Activated CD4-positive, alpha-beta T cell treated with anti-CD3 and anti-CD28 coated beads for 4 hours (primary cell): ENCODE results near the gene YBEY.

Experiments
- DNase-seq, 2 donors: peaks; one replicate each; pipeline ENCODE4 v3.0.0-alpha.2; 2020

The YBEY gene

DNA sequence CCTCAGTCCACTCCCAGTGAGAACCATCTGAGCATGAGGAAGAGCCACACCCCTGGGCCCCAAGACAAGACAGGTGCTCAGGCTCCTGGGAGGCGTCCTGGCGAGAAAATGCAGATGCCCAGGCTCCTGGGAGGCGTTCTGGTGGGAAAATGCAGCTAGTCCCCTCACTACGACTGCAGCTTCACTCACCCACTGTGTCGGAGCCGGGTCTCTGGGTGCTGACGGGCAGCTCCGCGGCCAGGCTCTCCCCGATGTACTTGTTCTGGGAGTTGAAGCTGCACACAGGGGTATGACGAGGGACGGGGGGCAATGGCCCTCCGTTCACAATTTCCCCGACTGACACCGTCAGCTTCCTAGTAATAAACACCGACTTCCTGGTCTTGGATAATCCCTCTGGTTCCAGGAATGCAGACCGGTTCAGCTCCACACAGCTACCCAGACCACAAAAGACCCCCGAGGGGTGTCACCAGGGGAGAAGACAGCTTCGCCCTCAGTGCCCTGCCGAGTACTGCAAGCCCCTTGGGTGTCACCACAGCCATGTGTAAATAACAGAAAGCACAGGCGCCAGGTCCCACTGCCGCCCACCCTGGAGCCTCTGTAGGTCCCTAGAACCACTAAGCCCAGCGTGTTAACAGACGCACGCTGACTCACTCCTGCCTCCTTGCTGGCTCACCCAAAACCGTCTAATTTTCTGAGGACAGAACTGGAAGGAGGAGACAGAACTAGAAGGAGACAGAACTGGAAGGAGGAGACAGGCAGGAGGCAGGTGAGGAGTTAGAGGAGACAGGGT is 20.2 kb upstream of the YBEY start:
- no peak for DNase-seq

DNA sequence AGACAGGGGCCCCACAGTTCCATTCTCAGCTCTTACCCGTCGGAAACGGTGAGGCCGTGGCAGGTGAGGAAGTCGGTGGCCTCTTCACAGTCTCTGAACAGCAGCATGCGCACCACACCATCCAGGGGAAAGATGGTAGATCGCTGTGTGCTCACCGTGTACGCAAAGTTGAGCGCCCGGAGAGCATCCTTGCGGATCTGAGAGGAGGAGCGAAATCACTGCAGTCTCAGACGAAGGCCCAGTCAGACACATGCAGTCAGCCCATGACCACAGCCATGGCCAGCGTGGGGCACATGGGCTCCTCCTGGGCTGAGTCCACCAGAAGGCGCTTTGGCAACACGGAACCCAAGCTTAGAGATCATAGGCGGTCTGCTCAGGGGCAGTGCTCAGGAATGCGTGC is 19.2 kb upstream of the YBEY start:
- DNase-seq = no peak

DNA sequence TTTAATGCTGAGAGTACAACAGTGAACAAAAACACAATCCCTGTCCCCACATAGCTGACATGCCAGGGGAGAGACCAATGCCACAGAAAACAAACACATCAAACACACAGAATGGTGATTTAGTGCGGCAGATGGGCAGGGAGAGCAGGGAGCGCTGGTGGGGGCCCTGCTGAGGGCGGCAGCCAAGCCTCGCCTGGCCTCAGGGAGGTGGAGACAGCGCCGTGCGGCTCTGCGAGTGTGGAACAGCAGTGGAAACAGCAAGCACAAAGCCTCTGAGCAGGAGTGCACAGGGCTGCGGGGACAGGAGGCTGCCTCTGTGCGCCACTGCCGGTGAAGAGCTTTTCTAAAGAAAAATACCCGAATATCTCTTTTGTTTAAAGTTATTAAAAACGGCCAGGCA is 17.8 kb upstream of the YBEY start:
- DNase-seq = no peak

- no peak for DNase-seq
These were observed 16.7 kb upstream of the YBEY start for GRCh38 chr21:46269466-46269865.

GRCh38 chr21:46273341-46273740 is 12.8 kb upstream of the YBEY start:
- no peak for DNase-seq

- DNase-seq = no peak
These were observed 11.2 kb upstream of the YBEY start for GRCh38 chr21:46274797-46275390.

GRCh38 chr21:46284077-46284644 is 2.0 kb upstream of the YBEY start:
- no peak for DNase-seq

DNA sequence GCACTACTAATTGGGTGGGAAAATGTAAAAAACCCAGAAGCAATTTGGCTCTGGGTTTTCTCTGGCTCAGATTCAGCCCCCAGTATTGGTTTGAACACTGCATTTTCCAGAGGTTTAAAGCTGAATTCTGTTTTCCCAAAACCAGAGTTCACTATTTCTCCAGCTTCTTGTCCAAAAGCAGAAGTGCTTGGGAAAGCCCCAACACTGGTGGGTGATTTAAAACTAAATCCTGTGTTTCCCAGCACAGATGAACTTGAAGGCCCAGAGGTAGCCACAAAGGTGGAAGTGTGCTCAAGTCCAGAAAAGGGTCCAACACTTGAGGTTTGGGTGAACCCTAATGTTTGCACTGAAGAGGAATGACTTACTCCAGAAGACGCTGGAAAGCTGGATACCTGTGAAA is 1.4 kb upstream of the YBEY start:
- no peak for DNase-seq

DNA sequence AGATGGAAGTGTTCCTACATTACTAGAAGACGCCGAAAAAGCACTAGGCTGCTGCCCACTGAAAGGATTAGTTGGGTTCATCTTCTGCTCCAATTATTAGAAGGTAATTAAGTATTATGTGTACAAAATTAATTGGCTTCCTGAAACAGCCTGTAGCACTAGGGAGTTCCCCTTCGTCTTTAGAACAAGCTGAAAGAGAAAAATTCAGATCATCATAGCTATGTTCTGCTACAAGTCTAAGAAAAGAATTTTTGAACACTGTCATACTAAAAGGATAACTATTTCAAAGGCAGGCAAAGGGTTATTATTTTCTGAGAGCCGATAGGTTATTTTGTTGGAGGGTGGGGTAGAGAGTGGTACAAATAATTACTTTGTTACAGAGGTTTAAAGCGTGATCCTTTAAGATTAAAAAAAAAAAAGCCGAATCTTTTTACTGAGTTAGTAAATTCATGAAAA is 908 bp upstream of the YBEY start, which contains the start of gene MCM3AP:
Gene MCM3AP, minus strand, starts transcription at position 406 of the 456 bp plus-strand sequence. Its CDS starts 325 bp downstream, at position 81.
- DNase-seq = no peak

DNA sequence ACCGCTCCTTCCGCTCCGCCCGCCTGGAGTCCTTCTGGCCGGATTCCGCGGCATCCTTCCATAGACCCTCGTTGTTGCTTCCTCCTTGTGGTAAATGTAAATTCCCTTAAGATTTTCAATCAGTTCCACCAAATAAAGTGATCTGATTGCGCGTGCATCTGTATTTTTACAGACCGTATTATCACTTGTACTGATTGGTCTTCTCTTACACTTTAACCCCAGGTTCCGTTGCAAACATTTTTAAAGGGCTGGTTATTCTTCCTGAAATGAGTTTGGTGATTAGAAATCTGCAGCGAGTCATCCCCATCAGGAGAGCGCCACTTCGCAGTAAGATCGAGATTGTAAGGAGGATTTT is 483 bp downstream of the YBEY start:
- no peak for DNase-seq

- DNase-seq = no peak
These were observed 1.4 kb downstream of the YBEY start for GRCh38 chr21:46287541-46287940.

DNA sequence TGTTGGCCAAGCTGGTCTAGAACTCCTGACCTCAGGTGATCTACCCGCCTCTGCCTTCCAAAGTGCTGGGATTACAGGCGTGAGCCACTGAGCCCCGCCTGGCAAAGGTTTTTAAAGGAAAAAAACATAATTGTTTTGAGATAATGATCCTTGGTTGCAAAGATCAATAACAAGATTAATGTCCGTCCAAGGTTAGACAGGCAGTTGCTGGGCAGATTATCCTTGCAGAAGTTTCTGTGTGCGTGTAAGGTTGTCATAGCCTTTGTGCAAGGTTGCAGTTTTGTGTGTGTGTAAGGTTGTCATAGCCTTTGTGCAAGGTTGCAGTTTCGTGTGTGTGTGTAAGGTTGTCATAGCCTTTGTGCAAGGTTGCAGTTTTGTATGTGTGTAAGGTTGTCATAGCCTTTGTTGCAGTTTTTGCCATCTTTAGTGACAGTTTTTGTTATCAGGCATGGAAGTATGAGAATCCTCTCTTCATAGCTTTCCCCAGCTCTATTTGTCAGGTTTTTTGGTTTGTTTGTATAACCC is 3.6 kb downstream of the YBEY start:
- no peak for DNase-seq

DNA sequence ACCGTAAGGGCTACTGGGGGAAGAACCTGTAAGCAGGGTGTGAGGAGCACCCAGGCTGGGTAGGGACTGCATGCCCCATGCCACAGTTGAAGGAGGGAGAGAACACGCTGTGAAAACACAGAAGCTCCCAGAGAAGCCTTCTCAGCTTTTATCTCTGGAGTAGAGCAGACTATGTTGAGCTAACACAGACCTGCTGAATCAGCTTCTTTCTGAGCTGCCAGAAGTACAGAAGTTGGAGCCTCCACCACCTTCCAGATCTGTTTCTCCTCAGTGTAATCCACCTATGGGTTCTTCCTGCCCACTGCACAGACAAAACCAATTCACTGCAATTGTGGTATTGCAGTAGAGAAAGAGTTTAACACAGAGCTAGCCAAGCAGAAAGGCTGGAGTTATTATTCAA is 5.4 kb downstream of the YBEY start:
- no peak for DNase-seq

GRCh38 chr21:46294647-46295176 is 8.6 kb downstream of the YBEY start:
- no peak for DNase-seq

GRCh38 chr21:46295177-46295770 is 9.1 kb downstream of the YBEY start:
- no peak for DNase-seq

DNA sequence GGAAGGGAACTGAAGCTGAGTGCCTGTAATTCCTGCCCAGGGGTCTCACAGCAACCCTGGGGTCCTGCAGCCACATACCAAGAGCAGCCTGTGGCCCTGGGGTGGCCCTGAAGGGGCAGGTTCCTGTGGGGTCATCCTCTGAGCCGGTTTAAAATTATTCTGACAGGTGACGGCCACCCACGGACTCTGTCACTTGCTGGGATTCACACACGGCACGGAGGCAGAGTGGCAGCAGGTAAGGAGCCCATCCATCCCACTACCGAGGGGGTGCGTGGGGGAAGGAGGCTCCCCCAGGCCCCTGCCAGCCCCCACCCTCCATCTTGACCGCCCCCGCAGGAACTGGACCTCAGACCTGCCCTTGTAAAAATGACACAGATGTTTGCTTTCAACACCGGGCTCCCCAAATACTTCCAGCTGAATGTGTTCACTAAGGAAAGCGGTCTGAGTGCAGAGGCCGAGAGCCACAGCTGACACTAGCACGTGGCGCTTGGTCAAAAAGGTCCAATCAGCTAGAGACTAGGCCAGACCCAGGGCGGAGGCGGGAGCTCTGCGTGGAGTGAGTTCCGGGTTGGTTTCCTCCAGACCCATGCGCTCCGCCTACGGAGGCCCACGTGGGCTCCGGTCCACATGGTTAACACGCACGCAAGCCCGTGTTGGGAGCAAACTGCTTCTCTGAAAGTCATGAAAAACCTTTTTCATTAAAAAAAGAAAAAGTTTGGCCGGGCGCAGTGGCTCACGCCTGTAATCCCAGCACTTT is 10.0 kb downstream of the YBEY start:
- peak; percentile 56 to 65 for DNase-seq

DNA sequence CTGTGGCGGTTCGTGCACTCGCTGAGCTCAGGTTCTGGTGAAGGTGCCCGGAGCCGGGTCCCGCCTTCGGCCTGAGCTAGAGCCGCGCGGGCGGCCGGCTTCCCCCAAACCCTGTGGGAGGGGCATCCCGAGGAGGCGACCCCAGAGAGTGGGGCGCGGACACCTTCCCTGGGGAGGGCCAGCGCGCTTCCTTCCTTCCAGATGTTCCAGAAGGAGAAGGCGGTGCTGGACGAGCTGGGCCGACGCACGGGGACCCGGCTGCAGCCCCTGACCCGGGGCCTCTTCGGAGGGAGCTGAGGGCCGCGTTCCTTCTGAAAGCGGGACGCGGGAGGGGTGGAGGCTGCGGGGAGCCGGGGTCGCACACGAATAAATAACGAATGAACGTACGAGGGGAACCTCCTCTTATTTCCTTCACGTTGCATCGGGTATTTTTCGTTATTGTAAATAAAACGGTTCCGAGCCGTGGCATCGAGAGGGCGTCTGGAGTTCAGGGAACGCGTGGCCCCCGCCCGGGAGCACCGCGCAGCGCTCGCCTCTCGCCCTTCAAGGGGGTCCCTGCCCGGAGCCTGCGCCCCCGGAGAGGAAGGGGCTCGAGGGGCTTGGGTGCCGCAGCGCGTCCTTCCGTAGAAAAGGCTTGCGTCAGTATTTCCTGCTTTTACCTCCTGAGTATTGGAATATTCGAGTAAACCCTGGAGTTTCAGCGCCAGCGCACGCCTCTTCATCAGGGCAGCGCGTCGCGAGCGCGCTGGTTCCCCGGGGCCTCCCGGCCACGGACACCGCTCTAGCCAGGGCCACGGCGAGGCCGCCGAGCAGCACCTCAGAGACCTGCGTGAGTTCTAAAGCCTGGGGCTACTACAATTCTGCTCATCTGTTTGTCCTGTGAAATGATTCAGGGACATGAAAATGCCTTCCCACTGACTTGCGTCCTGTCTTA is 11.5 kb downstream of the YBEY start:
- DNase-seq = no peak

DNA sequence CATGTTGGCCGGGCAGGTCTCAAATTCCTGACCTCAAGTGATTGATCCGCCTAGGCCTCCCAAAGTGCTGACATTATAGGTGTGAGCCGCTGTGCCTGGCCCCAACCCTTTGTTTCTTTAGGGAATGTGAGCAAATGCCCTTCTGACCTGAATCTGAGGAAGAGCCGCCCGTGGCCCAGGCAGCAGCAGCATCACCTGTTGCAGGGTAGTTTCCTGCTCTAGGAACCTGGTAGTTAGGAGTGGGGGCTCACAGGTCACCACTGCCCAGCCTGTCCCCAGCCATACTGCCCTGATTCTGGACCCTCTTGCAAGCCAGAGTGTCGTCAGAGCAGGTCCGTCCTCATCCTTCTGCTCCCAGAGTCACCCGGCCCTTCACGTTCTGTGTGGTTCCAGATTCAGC is 13.0 kb downstream of the YBEY start:
- no peak for DNase-seq

DNA sequence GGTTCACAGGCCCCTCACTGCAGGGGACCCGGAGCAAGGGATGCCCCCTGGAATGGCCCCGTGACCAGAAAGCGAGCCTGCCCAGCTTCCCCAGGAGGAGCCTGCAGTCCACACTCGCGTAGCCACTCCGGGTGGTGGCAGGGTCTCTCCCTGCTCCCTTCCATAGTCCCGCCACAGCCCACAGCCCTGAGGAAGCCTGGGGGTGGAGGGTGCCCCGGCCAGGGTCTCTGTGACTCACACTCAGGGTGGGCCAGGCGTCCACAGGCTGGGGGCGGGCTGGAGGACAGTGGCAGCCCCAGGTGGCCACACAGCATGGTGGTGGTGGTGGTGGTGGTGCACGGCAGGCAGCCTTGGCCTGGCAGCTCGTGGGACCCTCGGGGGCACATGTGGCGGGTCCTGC is 15.6 kb downstream of the YBEY start:
- DNase-seq = no peak

- no peak for DNase-seq
These were observed 18.3 kb downstream of the YBEY start for GRCh38 chr21:46304437-46304836.

DNA sequence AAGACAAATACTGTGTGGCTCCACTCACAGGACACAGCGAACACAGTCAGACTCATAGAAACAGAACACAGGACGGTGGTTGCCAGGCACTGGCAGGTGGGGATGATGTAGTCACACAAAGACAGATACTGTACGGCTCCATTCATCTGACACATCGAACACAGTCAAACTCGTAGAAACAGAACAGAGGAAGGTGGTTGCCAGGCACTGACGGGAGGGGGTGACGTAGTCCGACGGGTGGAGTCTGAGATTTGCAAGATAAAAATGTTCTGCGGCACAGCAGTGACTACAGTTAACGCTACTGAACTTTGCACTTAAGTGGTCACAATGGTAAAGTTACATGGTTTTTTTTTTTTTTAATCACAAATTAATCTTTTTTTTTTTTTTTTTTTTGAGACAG is 18.8 kb downstream of the YBEY start:
- no peak for DNase-seq

GRCh38 chr21:46307625-46308024 is 21.5 kb downstream of the YBEY start:
- DNase-seq = no peak
